ENCODE measurements around the gene NFX1.

DNA sequence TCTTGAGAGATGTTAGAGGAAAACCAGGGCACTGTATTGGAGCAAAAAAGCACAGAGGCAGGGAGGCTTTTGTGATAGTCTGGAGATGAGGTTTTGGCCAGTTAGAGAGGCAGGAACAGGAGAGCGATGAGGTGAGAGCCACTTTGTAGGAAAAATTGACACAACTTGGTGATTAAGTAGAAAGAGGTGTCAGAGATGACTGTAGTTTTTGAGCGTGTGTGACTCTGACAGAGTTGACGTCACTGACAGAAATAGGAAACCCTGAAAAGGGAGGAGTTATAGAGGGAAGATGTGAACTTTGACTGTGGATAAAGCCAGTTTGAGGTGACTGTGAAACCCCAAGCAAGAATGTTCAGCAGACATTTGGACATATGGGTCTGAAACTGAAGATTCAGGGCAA lies 15.7 kb downstream of the NFX1 start:
- TF ChIP-seq ZNF70 (CRISPR knock-in tag; IDR thresholded peaks at IDR 0.05) (no peak), ZNF8 (CRISPR knock-in tag; IDR thresholded peaks at IDR 0.05) (no peak), ZFP30 (CRISPR knock-in tag; IDR thresholded peaks at IDR 0.05) (no peak), ZFP3 (CRISPR knock-in tag; IDR thresholded peaks at IDR 0.05) (no peak), RARB (CRISPR knock-in tag; IDR thresholded peaks at IDR 0.05) (no peak), ESRRG (CRISPR knock-in tag; IDR thresholded peaks at IDR 0.05) (no peak), ARNTL (CRISPR knock-in tag; IDR thresholded peaks at IDR 0.05; ENCODE audit: borderline replicate concordance, low read depth) (no peak), ZC3H10 (CRISPR knock-in tag; IDR thresholded peaks at IDR 0.05) (no peak)
- TF ChIP-seq, protein P1, sequence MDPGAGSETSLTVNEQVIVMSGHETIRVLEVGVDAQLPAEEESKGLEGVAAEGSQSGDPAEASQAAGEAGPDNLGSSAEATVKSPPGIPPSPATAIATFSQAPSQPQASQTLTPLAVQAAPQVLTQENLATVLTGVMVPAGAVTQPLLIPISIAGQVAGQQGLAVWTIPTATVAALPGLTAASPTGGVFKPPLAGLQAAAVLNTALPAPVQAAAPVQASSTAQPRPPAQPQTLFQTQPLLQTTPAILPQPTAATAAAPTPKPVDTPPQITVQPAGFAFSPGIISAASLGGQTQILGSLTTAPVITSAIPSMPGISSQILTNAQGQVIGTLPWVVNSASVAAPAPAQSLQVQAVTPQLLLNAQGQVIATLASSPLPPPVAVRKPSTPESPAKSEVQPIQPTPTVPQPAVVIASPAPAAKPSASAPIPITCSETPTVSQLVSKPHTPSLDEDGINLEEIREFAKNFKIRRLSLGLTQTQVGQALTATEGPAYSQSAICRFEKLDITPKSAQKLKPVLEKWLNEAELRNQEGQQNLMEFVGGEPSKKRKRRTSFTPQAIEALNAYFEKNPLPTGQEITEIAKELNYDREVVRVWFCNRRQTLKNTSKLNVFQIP (CRISPR knock-in tag; IDR thresholded peaks at IDR 0.05; ENCODE audit: borderline replicate concordance, low read depth): no peak
- TF ChIP-seq, protein P2, sequence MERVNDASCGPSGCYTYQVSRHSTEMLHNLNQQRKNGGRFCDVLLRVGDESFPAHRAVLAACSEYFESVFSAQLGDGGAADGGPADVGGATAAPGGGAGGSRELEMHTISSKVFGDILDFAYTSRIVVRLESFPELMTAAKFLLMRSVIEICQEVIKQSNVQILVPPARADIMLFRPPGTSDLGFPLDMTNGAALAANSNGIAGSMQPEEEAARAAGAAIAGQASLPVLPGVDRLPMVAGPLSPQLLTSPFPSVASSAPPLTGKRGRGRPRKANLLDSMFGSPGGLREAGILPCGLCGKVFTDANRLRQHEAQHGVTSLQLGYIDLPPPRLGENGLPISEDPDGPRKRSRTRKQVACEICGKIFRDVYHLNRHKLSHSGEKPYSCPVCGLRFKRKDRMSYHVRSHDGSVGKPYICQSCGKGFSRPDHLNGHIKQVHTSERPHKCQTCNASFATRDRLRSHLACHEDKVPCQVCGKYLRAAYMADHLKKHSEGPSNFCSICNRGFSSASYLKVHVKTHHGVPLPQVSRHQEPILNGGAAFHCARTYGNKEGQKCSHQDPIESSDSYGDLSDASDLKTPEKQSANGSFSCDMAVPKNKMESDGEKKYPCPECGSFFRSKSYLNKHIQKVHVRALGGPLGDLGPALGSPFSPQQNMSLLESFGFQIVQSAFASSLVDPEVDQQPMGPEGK (CRISPR knock-in tag; IDR thresholded peaks at IDR 0.05; ENCODE audit: borderline replicate concordance): no peak

All from SK-N-SH treated with all-trans-retinoic acid at 6 μM for 48 hours (cell line).